Mesendoderm (in vitro differentiated cells): ENCODE results near the gene MUC12.
A peak's percentile ranks its signal among the peaks of the same experiment; 100 is the strongest.
"Not testable (repeated sequence)": the region's sequence is repeated elsewhere in the genome, so short reads cannot be mapped to it uniquely, and the experiment has no call there.

Experiments
- DNase-seq: peaks from one replicate; pipeline ENCODE4 v3.0.0; 2013
- H2AK5ac ChIP-seq: 2 replicates; pipeline ENCODE4 v1.6.1; 2013; ENCODE audit warnings: low read length, inconsistent platforms
- H2BK120ac ChIP-seq: 2 replicates; pipeline ENCODE4 v1.6.1; 2013; ENCODE audit warnings: low read depth, mild to moderate bottlenecking, low read length, moderate library complexity, mixed read lengths
- H2BK15ac ChIP-seq: replicated peaks from 2 replicates; pipeline ENCODE4 v1.6.1; 2013; ENCODE audit warnings: low read depth, mild to moderate bottlenecking, moderate library complexity
- H2BK5ac ChIP-seq: 2 replicates; pipeline ENCODE4 v1.6.1; 2013; ENCODE audit warnings: low read length, inconsistent platforms
- H3K18ac ChIP-seq: 2 replicates; pipeline ENCODE4 v1.6.1; 2013; ENCODE audit warnings: mild to moderate bottlenecking, low read length, mixed read lengths
- H3K23ac ChIP-seq: one replicate; pipeline ENCODE4 v1.6.1; 2013; ENCODE audit warnings: low read length
- H3K27ac ChIP-seq: 2 replicates; pipeline ENCODE4 v1.5.1; 2013; ENCODE audit warnings: low read depth, mild to moderate bottlenecking, inconsistent platforms, low read length, moderate library complexity
- H3K27me3 ChIP-seq: 2 replicates; pipeline ENCODE4 v1.6.1; 2013; ENCODE audit warnings: low read length, control low read depth, mild to moderate bottlenecking, inconsistent platforms; ENCODE audit not compliant: insufficient read depth, poor library complexity
- H3K36me3 ChIP-seq: 2 replicates; pipeline ENCODE4 v1.6.1; 2013; ENCODE audit warnings: low read length, inconsistent platforms; ENCODE audit not compliant: control insufficient read depth, insufficient read depth
- H3K4ac ChIP-seq: one replicate; pipeline ENCODE4 v1.6.1; 2013; ENCODE audit warnings: low read depth, mild to moderate bottlenecking, low read length, moderate library complexity
- H3K4me1 ChIP-seq: 2 replicates; pipeline ENCODE4 v1.6.1; 2013; ENCODE audit warnings: low read depth, low read length, inconsistent platforms; ENCODE audit not compliant: control insufficient read depth
- H3K4me2 ChIP-seq: 2 replicates; pipeline ENCODE4 v1.6.1; 2013; ENCODE audit warnings: low read length
- H3K4me3 ChIP-seq: 2 replicates; pipeline ENCODE4 v1.5.1; 2013; ENCODE audit warnings: mild to moderate bottlenecking, low read length
- H3K56ac ChIP-seq: one replicate; pipeline ENCODE4 v1.6.1; 2013; ENCODE audit warnings: low read length
- H3K79me1 ChIP-seq: 2 replicates; pipeline ENCODE4 v1.6.1; 2013; ENCODE audit warnings: low read length, inconsistent platforms
- H3K79me2 ChIP-seq: 2 replicates; pipeline ENCODE4 v1.6.1; 2013; ENCODE audit warnings: mild to moderate bottlenecking, low read length; ENCODE audit not compliant: control insufficient read depth, insufficient read depth
- H3K9ac ChIP-seq: 2 replicates; pipeline ENCODE4 v1.6.1; 2013; ENCODE audit warnings: low read length, inconsistent platforms
- H4K5ac ChIP-seq: one replicate; pipeline ENCODE4 v1.6.1; 2013; ENCODE audit warnings: low read length
- H4K8ac ChIP-seq: one replicate; pipeline ENCODE4 v1.6.1; 2013; ENCODE audit warnings: low read depth, mild to moderate bottlenecking, control low read depth, low read length, moderate library complexity
- WGBS: extraction: QIAGEN DNeasy Blood & Tissue Kit; methylation state at CpG from one replicate; pipeline ENCODE4 v1.1.7; 2013; ENCODE audit warnings: low lambda C conversion rate, missing lambda C conversion rate; ENCODE audit not compliant: insufficient coverage; ENCODE audit errors: extremely low coverage; 5-methylcytosine and 5-hydroxymethylcytosine counted together

Gene MUC12

DNA sequence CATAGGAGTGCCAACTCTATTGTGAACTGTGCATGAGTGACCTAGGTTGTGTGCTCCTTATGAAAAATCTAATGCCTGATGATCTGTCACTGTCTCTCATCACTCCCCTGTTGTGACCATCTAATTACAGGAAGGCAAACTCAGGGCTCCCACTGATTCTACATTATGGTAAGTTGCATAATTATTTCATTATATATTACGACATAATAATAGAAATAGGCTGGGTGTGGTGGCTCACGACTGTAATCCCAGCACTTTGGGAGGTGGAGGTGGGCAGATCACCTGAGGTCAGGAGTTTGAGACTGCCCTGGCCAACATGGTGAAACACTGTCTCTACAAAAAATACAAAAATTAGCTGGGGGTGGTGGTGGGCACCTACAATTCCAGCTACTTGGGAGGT is 34.0 kb upstream of the MUC12 start:
- H3K36me3 ChIP-seq, H3K4ac ChIP-seq, H3K79me1 ChIP-seq, H3K4me2 ChIP-seq, H3K79me2 ChIP-seq, H3K56ac ChIP-seq, DNase-seq, H3K4me1 ChIP-seq, H3K4me3 ChIP-seq, H3K27ac ChIP-seq, H4K5ac ChIP-seq, H3K27me3 ChIP-seq, H3K9ac ChIP-seq, H3K23ac ChIP-seq, H2AK5ac ChIP-seq, H2BK5ac ChIP-seq, H2BK15ac ChIP-seq, H4K8ac ChIP-seq, H3K18ac ChIP-seq, H2BK120ac ChIP-seq: not testable (repeated sequence)
- no CpG with 5 or more reads among the region's 2 CpGs for WGBS

- not testable (repeated sequence) for H2BK15ac ChIP-seq, H4K5ac ChIP-seq, H3K18ac ChIP-seq, DNase-seq, H2BK5ac ChIP-seq, H2AK5ac ChIP-seq, H3K4ac ChIP-seq, H3K79me1 ChIP-seq, H2BK120ac ChIP-seq, H4K8ac ChIP-seq, H3K27ac ChIP-seq, H3K36me3 ChIP-seq, H3K4me3 ChIP-seq, H3K9ac ChIP-seq, H3K27me3 ChIP-seq, H3K56ac ChIP-seq, H3K4me1 ChIP-seq, H3K4me2 ChIP-seq, H3K23ac ChIP-seq, H3K79me2 ChIP-seq
- no CpG with 5 or more reads among the region's 7 CpGs for WGBS
These were observed 33.2 kb upstream of the MUC12 start for GRCh38 chr7:100936167-100936566.

- H2AK5ac ChIP-seq: no peak overlapping the region
- no peak overlapping the region for H2BK15ac ChIP-seq
- H4K5ac ChIP-seq: no peak overlapping the region
- no peak overlapping the region for H2BK120ac ChIP-seq
- no peak overlapping the region for H2BK5ac ChIP-seq
- no peaks in the 10 kb centered on the region for H3K79me1 ChIP-seq
- no peaks in the 10 kb centered on the region for H3K27me3 ChIP-seq
- no peaks in the 10 kb centered on the region for H3K36me3 ChIP-seq
- no peak for DNase-seq
- no peak overlapping the region for H3K23ac ChIP-seq
- H4K8ac ChIP-seq: no peak overlapping the region
- H3K18ac ChIP-seq: peak overlapping the region; percentile 12
- no peaks in the 10 kb centered on the region for H3K79me2 ChIP-seq
- no CpG with 5 or more reads among the region's 9 CpGs for WGBS
- peak overlapping the region; percentile 22 for H3K56ac ChIP-seq
- H3K4me3 ChIP-seq: no peak overlapping the region
- H3K4ac ChIP-seq: no peak overlapping the region
- no peak overlapping the region for H3K9ac ChIP-seq
- H3K4me1 ChIP-seq: peaks cover 2% of the 10 kb centered on the region
- no peak overlapping the region for H3K27ac ChIP-seq
- H3K4me2 ChIP-seq: no peak overlapping the region
These were observed 27.2 kb upstream of the MUC12 start for GRCh38 chr7:100942045-100942774.

DNA sequence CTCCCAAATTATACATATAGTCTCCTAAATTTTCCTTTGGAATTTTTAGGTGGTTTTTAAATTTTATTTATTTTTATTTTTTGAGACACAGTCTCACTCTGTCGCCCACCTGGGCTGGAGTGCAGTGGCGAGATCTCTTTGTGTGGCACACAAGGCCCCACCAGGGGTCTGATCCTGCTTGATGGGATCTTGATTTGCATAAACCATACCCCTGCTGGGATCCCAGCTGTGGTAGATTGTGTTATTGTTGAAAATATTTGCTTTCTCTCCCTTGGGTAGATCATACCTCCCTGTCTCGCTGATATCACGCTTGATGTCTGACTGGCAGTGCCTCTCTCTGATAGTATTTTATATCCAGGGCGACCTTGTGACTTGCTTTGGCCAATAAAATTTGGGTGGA is 25.7 kb upstream of the MUC12 start:
- H4K8ac ChIP-seq: no peak overlapping the region
- no peaks in the 10 kb centered on the region for H3K79me1 ChIP-seq
- H3K23ac ChIP-seq: no peak overlapping the region
- H3K9ac ChIP-seq: no peak overlapping the region
- H3K4me3 ChIP-seq: no peak overlapping the region
- no CpG with 5 or more reads among the region's 5 CpGs for WGBS
- no peak overlapping the region for H4K5ac ChIP-seq
- no peak overlapping the region for H2BK5ac ChIP-seq
- peaks cover 2% of the 10 kb centered on the region for H3K4me1 ChIP-seq
- H2BK15ac ChIP-seq: no peak overlapping the region
- H3K18ac ChIP-seq: no peak overlapping the region
- H3K27me3 ChIP-seq: no peaks in the 10 kb centered on the region
- H2BK120ac ChIP-seq: no peak overlapping the region
- H3K56ac ChIP-seq: no peak overlapping the region
- no peak overlapping the region for H3K4ac ChIP-seq
- H3K79me2 ChIP-seq: no peaks in the 10 kb centered on the region
- DNase-seq: no peak
- H3K27ac ChIP-seq: no peak overlapping the region
- H2AK5ac ChIP-seq: no peak overlapping the region
- no peaks in the 10 kb centered on the region for H3K36me3 ChIP-seq
- no peak overlapping the region for H3K4me2 ChIP-seq

DNA sequence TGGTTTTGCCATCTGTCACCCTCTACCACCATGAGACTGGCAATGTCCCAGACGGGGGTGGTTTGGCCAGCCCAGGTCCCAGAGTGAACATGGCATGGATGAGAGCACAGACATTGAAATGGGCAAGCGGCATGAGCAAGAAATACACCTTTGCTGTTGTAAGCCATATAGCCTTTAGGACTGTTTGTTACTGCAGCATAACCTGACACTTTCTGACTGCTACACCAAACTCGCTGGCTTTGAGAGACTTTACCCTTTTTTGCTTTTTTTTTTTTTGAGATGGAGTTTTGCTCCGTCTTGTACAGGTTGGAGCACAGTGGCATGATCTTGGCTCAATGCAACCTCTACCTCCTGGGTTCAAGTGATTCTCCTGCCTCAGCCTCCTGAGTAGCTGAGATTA is 25.2 kb upstream of the MUC12 start:
- Histone ChIP-seq H4K5ac (no peak overlapping the region), H3K79me1 (no peaks in the 10 kb centered on the region), H2BK5ac (no peak overlapping the region), H3K4me2 (no peak overlapping the region), H2AK5ac (no peak overlapping the region), H2BK15ac (no peak overlapping the region), H3K36me3 (no peaks in the 10 kb centered on the region), H3K27me3 (no peaks in the 10 kb centered on the region), H3K56ac (no peak overlapping the region), H4K8ac (no peak overlapping the region), H3K4ac (no peak overlapping the region), H3K79me2 (no peaks in the 10 kb centered on the region), H3K27ac (no peak overlapping the region), H3K18ac (no peak overlapping the region), H3K4me1 (peaks cover 2% of the 10 kb centered on the region), H2BK120ac (no peak overlapping the region), H3K9ac (no peak overlapping the region), H3K23ac (no peak overlapping the region), H3K4me3 (no peak overlapping the region)
- DNase-seq: no peak
- WGBS: no CpG with 5 or more reads among the region's 4 CpGs

DNA sequence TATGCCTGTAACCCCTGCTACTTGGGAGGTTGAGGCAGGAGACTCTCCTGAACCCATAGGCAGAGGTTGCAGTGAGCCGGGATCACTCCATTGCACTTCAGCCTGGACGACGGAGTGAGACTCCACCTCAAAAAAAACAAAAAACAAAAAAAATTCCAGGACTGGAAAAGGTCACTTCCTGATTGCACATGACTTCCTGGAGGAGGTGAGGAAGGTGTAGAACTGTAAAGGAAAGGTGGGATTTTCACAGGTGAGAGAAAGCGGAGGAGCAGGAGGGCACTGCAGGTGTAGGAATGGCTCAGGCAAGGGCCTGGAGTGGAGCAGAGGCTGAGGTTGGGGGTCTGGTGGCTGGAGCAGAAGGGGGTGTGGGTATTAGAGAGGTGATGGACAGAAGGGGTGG is 23.3 kb upstream of the MUC12 start:
- WGBS: no CpG with 5 or more reads among the region's 4 CpGs
- no peak overlapping the region for H3K4me2 ChIP-seq
- H3K27me3 ChIP-seq: no peaks in the 10 kb centered on the region
- H2BK5ac ChIP-seq: no peak overlapping the region
- no peak overlapping the region for H4K5ac ChIP-seq
- no peak for DNase-seq
- H2AK5ac ChIP-seq: no peak overlapping the region
- H2BK120ac ChIP-seq: no peak overlapping the region
- no peaks in the 10 kb centered on the region for H3K79me2 ChIP-seq
- no peak overlapping the region for H3K23ac ChIP-seq
- no peak overlapping the region for H3K9ac ChIP-seq
- H3K36me3 ChIP-seq: no peaks in the 10 kb centered on the region
- H3K18ac ChIP-seq: no peak overlapping the region
- no peaks in the 10 kb centered on the region for H3K79me1 ChIP-seq
- no peak overlapping the region for H3K27ac ChIP-seq
- H3K4me3 ChIP-seq: no peak overlapping the region
- no peak overlapping the region for H3K4ac ChIP-seq
- no peak overlapping the region for H3K56ac ChIP-seq
- H4K8ac ChIP-seq: no peak overlapping the region
- H2BK15ac ChIP-seq: no peak overlapping the region
- H3K4me1 ChIP-seq: peaks cover 10% of the 10 kb centered on the region
